ENCODE data around the gene TNN.

The TNN gene

GRCh38 chr1:175193527-175193910 is 125.9 kb downstream of the TNN start:
- no peak overlapping the region for H2AFZ ChIP-seq (ENCODE audit: low read length)
- H4K20me1 ChIP-seq (ENCODE audit: insufficient read depth, low read length, poor library complexity, severe bottlenecking): no peaks in the 10 kb centered on the region
- peak overlapping the region; percentile 97 for H3K4me3 ChIP-seq (ENCODE audit: low read length, poor library complexity, severe bottlenecking)
- no peak for TF ChIP-seq CTCF (conservative IDR thresholded peaks at IDR 0.05; ENCODE audit: low read length)
- TF ChIP-seq EZH2phosphoT487 (IDR thresholded peaks at IDR 0.05; ENCODE audit: borderline replicate concordance): no peak
- peaks cover 7% of the 10 kb centered on the region; the same call in 1 of the 2 replicates for H3K79me2 ChIP-seq (ENCODE audit: insufficient read depth, low read length)
- H3F3A ChIP-seq (ENCODE audit: low read depth): no peaks in the 10 kb centered on the region
- no peaks in the 10 kb centered on the region for H3K27me3 ChIP-seq (ENCODE audit: insufficient read depth, low read length, poor library complexity, severe bottlenecking)
- peak overlapping the region; percentile 87 for H3K4me2 ChIP-seq (ENCODE audit: low read depth, low read length, poor library complexity, severe bottlenecking)
- peaks cover 64% of the 10 kb centered on the region for H3K4me1 ChIP-seq (ENCODE audit: insufficient read depth, low read length, poor library complexity, severe bottlenecking)
- H3K9me3 ChIP-seq (ENCODE audit: insufficient read depth, low read depth, low read length): no peaks in the 10 kb centered on the region
- H3K9me2 ChIP-seq (replicated peaks; ENCODE audit: low read depth, low read length): no peaks in the 10 kb centered on the region
- H3K36me3 ChIP-seq (ENCODE audit: insufficient read depth, low read length): no peaks in the 10 kb centered on the region
- H3K9ac ChIP-seq (ENCODE audit: low read depth, low read length, poor library complexity, severe bottlenecking): peak overlapping the region; percentile 85

DNA sequence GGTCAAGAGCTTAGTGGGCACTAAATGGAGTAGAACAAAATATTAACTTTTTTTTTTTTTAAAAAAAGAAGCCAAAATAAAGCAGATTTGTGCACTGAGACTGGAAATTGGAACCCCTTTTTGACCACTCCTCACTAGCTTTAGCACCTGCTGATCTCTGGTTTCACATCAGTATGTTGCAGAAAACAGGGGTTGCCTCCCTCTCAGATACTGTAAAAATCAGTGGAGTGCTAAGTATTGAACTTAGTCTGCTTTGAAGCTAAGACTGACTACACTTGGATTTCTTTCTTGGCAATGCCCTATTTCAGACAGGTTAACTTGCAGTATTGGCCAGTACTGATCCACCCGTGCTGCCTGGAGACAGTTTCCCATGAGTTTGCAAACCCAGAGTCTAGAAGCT is 127.6 kb downstream of the TNN start:
- Histone ChIP-seq H2AFZ (ENCODE audit: low read length) (peak overlapping the region; percentile 61; the same call in 1 of the 2 replicates), H3K4me2 (ENCODE audit: low read depth, low read length, poor library complexity, severe bottlenecking) (peak overlapping the region; percentile 3), H3K9ac (ENCODE audit: low read depth, low read length, poor library complexity, severe bottlenecking) (no peak overlapping the region), H4K20me1 (ENCODE audit: insufficient read depth, low read length, poor library complexity, severe bottlenecking) (no peaks in the 10 kb centered on the region), H3K9me3 (ENCODE audit: insufficient read depth, low read depth, low read length) (no peaks in the 10 kb centered on the region), H3F3A (ENCODE audit: low read depth) (no peaks in the 10 kb centered on the region), H3K27me3 (ENCODE audit: insufficient read depth, low read length, poor library complexity, severe bottlenecking) (no peaks in the 10 kb centered on the region), H3K79me2 (ENCODE audit: insufficient read depth, low read length) (peaks cover 7% of the 10 kb centered on the region; the same call in 1 of the 2 replicates), H3K4me3 (ENCODE audit: low read length, poor library complexity, severe bottlenecking) (no peak overlapping the region), H3K9me2 (replicated peaks; ENCODE audit: low read depth, low read length) (no peaks in the 10 kb centered on the region), H3K4me1 (ENCODE audit: insufficient read depth, low read length, poor library complexity, severe bottlenecking) (peaks cover 54% of the 10 kb centered on the region), H3K36me3 (ENCODE audit: insufficient read depth, low read length) (no peaks in the 10 kb centered on the region)
- TF ChIP-seq EZH2phosphoT487 (IDR thresholded peaks at IDR 0.05; ENCODE audit: borderline replicate concordance): no peak
- TF ChIP-seq CTCF (conservative IDR thresholded peaks at IDR 0.05; ENCODE audit: low read length): no peak

GRCh38 chr1:175195798-175196197 is 128.2 kb downstream of the TNN start:
- no peaks in the 10 kb centered on the region for H3K27me3 ChIP-seq (ENCODE audit: insufficient read depth, low read length, poor library complexity, severe bottlenecking)
- peak overlapping the region; percentile 61; the same call in 1 of the 2 replicates for H2AFZ ChIP-seq (ENCODE audit: low read length)
- no peaks in the 10 kb centered on the region for H3K9me3 ChIP-seq (ENCODE audit: insufficient read depth, low read depth, low read length)
- peaks cover 52% of the 10 kb centered on the region for H3K4me1 ChIP-seq (ENCODE audit: insufficient read depth, low read length, poor library complexity, severe bottlenecking)
- H3F3A ChIP-seq (ENCODE audit: low read depth): no peaks in the 10 kb centered on the region
- H3K9me2 ChIP-seq (replicated peaks; ENCODE audit: low read depth, low read length): no peaks in the 10 kb centered on the region
- no peak overlapping the region for H3K9ac ChIP-seq (ENCODE audit: low read depth, low read length, poor library complexity, severe bottlenecking)
- no peaks in the 10 kb centered on the region for H4K20me1 ChIP-seq (ENCODE audit: insufficient read depth, low read length, poor library complexity, severe bottlenecking)
- no peaks in the 10 kb centered on the region for H3K36me3 ChIP-seq (ENCODE audit: insufficient read depth, low read length)
- H3K4me3 ChIP-seq (ENCODE audit: low read length, poor library complexity, severe bottlenecking): no peak overlapping the region
- peaks cover 3% of the 10 kb centered on the region; the same call in 1 of the 2 replicates for H3K79me2 ChIP-seq (ENCODE audit: insufficient read depth, low read length)
- H3K4me2 ChIP-seq (ENCODE audit: low read depth, low read length, poor library complexity, severe bottlenecking): peak overlapping the region; percentile 3
- TF ChIP-seq CTCF (conservative IDR thresholded peaks at IDR 0.05; ENCODE audit: low read length) (no peak), EZH2phosphoT487 (IDR thresholded peaks at IDR 0.05; ENCODE audit: borderline replicate concordance) (no peak)
